Activated naive CD4-positive, alpha-beta T cell treated with anti-CD3 and anti-CD28 coated beads for 36 hours (primary cell): Measurements from ENCODE around the gene MAGEA8. TPM values are rescaled to one million over a fixed set of nuclear protein-coding genes. Genes with fewer than 3 reads are reported as not detected.
A peak's percentile ranks its signal among the peaks of the same experiment; 100 is the strongest.
"Not testable (repeated sequence)": the region's sequence is repeated elsewhere in the genome, so short reads cannot be mapped to it uniquely, and the experiment has no call there.

Experiments used
- CTCF ChIA-PET: fragments of 350-600 bp; sonication (Branson Sonifier 250); formaldehyde crosslinking; loops from one replicate; lab custom pipeline; 2021; ENCODE audit warnings: antibody characterized with exemption; lab: Charles Lee
- DNase-seq: peaks from one replicate; pipeline ENCODE4 v3.0.0-alpha.2; 2020
- H3K27ac Mint-ChIP-seq: one replicate; pipeline ENCODE4 v1.8.0; 2021; ENCODE audit warnings: mild to moderate bottlenecking, mixed read lengths
- H3K27me3 Mint-ChIP-seq: one replicate; pipeline ENCODE4 v1.8.0; 2021; ENCODE audit warnings: low read depth, mixed read lengths
- H3K36me3 Mint-ChIP-seq: one replicate; pipeline ENCODE4 v1.8.0; 2021; ENCODE audit warnings: low read depth, mixed read lengths
- H3K4me1 Mint-ChIP-seq: one replicate; pipeline ENCODE4 v1.8.0; 2021; ENCODE audit warnings: low read depth, mixed read lengths
- H3K4me3 Mint-ChIP-seq: one replicate; pipeline ENCODE4 v1.8.0; 2021; ENCODE audit warnings: mild to moderate bottlenecking, moderate library complexity, mixed read lengths
- H3K9me3 Mint-ChIP-seq: one replicate; pipeline ENCODE4 v1.8.0; 2021; ENCODE audit warnings: mixed read lengths
- intact Hi-C: fragments of 100-400 bp; cut with micrococcal nuclease; formaldehyde crosslinking; loops from one replicate; pipeline ENCODE4 v1.15.1; 2023
- total RNA-seq, 2 experiments: library from RNA; stranded (reverse); gene quantifications; one replicate each; pipeline ENCODE4 v1.2.3, GENCODE V29; 2021

Gene MAGEA8
- total RNA-seq, 2 experiments from 2014 or later: not detected

- H3K9me3 Mint-ChIP-seq: peaks cover 16% of the 10 kb centered on the region
- peaks cover 2% of the 10 kb centered on the region for H3K36me3 Mint-ChIP-seq
- H3K4me3 Mint-ChIP-seq: no peak overlapping the region
- H3K4me1 Mint-ChIP-seq: peaks cover under 1% of the 10 kb centered on the region
- CTCF ChIA-PET: no interaction called here
- intact Hi-C loops: no loop called here
- peak; percentile 34 for DNase-seq
- H3K27ac Mint-ChIP-seq: no peak overlapping the region
- no peaks in the 10 kb centered on the region for H3K27me3 Mint-ChIP-seq
These were observed 28.6 kb downstream of the MAGEA8 start for GRCh38 chrX:149909324-149910177.

DNA sequence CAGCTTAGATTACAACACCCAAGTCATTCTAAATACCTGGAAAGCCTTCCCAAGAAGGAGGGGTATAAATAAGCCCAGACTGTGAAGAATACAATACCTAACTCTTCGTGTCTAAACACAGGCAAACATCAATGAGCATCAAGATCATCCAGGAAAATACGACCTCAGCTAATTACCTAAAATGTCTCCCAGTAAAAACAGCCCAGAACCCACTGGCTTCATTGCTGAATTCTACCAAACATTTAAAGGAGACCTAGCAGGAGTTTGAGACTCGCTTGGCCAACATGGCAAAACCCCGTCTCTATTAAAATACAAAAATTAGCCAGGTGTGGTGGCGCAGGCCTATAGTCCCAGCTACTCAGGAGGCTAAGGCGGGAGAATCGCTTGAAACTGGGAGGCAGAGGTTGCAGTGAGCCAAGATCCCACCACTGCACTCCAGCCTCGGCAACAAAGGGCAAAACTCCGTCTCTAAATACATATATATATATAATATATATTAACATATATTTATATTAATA, 29.3 kb downstream of the MAGEA8 start:
- CTCF ChIA-PET: no interaction called here
- H3K36me3 Mint-ChIP-seq: peaks cover 2% of the 10 kb centered on the region
- intact Hi-C loops: no loop called here
- no peak for DNase-seq
- no peaks in the 10 kb centered on the region for H3K4me1 Mint-ChIP-seq
- no peaks in the 10 kb centered on the region for H3K27me3 Mint-ChIP-seq
- no peak overlapping the region for H3K4me3 Mint-ChIP-seq
- H3K27ac Mint-ChIP-seq: no peak overlapping the region
- peaks cover 16% of the 10 kb centered on the region for H3K9me3 Mint-ChIP-seq

DNA sequence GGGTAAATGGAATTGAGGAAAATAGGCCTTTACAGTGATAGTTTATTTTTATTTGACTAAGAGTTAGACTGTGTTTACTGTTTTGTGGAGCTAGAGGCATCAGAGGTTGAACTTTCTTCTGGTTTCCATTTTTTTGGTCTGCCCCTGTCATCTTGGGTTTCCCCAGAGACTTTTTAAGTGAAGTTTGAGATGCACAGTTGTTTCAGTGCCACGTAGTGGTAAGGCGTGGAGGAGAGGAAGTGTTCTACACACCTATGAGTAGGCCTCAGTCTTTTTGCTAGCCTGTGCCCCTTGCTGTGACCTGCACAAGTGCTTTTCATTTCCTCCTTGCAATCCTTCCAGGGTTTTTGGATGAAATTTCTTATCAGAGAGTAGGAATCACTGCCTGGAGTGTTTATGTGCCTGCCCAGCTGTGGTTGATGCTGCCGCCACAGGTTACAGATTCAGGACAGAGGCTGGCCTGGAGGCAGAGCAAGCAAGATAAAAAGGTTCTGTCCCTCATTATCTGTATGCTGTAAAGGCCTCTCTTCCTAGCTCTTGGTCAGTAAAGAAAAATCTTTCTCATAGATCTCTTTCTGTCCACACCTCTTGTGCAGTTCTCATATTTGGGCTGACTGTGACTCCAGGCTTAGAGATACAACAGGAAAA, 35.9 kb downstream of the MAGEA8 start:
- intact Hi-C loops: no loop called here
- Mint-ChIP-seq H3K36me3 (no peaks in the 10 kb centered on the region), H3K4me1 (peaks cover 4% of the 10 kb centered on the region), H3K4me3 (no peak overlapping the region), H3K27ac (no peak overlapping the region), H3K9me3 (peaks cover 10% of the 10 kb centered on the region), H3K27me3 (no peaks in the 10 kb centered on the region)
- peak; percentile 37 for DNase-seq
- CTCF ChIA-PET: interaction anchor here (0.8 to 1.6 kb wide), 3 partner anchors 13 to 33 kb away, joined by 3 to 6 read pairs (median 6); partner anchors contain the start of gene EOLA2

- H3K9me3 Mint-ChIP-seq, H3K27ac Mint-ChIP-seq, H3K36me3 Mint-ChIP-seq, H3K4me3 Mint-ChIP-seq, CTCF ChIA-PET, H3K27me3 Mint-ChIP-seq, DNase-seq, H3K4me1 Mint-ChIP-seq, intact Hi-C loops: not testable (repeated sequence)
These were observed 42.9 kb downstream of the MAGEA8 start for GRCh38 chrX:149923836-149924235.

DNA sequence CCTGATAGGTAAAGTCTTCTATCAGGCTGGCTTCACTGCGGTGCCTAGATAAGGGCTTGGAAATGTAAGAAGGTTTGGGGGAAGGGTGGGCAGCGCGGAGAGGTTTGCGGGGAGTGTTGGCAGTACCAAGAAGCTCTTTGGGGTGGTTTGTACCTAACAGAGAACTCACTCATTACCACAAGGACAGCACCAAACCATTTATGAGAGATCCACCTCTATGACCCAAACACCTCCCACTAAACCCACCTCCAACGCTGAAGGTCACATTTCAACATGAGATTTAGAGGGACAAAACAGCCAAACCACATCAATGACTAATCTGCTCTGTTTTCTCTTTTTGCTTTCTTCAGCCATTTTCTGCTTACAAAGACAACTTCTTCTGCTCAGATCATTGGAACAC, 43.5 kb downstream of the MAGEA8 start:
- DNase-seq, CTCF ChIA-PET, H3K27ac Mint-ChIP-seq, H3K27me3 Mint-ChIP-seq, H3K9me3 Mint-ChIP-seq, H3K4me3 Mint-ChIP-seq, H3K4me1 Mint-ChIP-seq, H3K36me3 Mint-ChIP-seq, intact Hi-C loops: not testable (repeated sequence)

- DNase-seq, H3K36me3 Mint-ChIP-seq, intact Hi-C loops, CTCF ChIA-PET, H3K9me3 Mint-ChIP-seq, H3K27me3 Mint-ChIP-seq, H3K27ac Mint-ChIP-seq, H3K4me1 Mint-ChIP-seq, H3K4me3 Mint-ChIP-seq: not testable (repeated sequence)
These were observed 46.4 kb downstream of the MAGEA8 start for GRCh38 chrX:149927245-149927963.

DNA sequence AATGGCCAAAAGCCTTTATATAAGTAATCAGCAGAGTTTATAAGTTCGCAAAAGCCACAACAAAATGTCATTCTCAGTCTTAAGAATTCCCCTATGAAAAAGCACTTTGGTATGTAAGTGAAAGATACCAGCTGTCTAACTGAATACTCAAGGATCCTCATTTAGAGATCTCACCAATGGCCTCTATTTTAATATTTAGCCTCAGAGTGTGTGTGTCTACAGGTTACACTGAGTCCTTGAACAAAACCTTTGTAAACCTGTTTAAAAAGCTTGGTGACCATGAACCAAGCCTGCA, 46.9 kb downstream of the MAGEA8 start:
- H3K4me3 Mint-ChIP-seq, intact Hi-C loops, H3K4me1 Mint-ChIP-seq, H3K36me3 Mint-ChIP-seq, H3K9me3 Mint-ChIP-seq, DNase-seq, H3K27ac Mint-ChIP-seq, H3K27me3 Mint-ChIP-seq, CTCF ChIA-PET: not testable (repeated sequence)

DNA sequence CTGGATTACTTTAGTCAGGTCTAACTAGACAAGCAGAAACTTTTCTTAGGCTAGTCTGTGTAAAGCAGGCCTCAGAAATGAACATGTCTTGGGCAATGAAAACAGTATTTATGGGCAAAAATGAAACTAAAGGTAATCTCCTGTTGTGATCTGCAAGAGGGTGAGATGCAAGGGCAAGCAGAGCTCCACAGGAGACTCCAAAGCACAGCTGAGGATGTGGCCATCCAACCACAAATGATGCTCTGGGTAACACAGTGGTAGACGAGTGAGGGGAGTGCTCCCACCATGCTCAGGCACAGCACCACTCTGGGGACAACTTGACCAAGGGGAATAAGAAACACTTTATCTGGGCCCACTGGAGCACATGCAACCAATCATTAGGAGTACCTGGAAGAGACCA, 47.7 kb downstream of the MAGEA8 start:
- intact Hi-C loops, H3K9me3 Mint-ChIP-seq, H3K4me3 Mint-ChIP-seq, H3K27me3 Mint-ChIP-seq, CTCF ChIA-PET, DNase-seq, H3K36me3 Mint-ChIP-seq, H3K27ac Mint-ChIP-seq, H3K4me1 Mint-ChIP-seq: not testable (repeated sequence)

GRCh38 chrX:149929400-149929799, 48.4 kb downstream of the MAGEA8 start, which contains the start of gene HSFX4:
Gene HSFX4, plus strand, starts transcription at chrX:149929573. Its CDS starts 72 bp downstream, at chrX:149929645.
- H3K27me3 Mint-ChIP-seq, H3K4me3 Mint-ChIP-seq, H3K4me1 Mint-ChIP-seq, intact Hi-C loops, DNase-seq, H3K27ac Mint-ChIP-seq, CTCF ChIA-PET, H3K36me3 Mint-ChIP-seq, H3K9me3 Mint-ChIP-seq: not testable (repeated sequence)

DNA sequence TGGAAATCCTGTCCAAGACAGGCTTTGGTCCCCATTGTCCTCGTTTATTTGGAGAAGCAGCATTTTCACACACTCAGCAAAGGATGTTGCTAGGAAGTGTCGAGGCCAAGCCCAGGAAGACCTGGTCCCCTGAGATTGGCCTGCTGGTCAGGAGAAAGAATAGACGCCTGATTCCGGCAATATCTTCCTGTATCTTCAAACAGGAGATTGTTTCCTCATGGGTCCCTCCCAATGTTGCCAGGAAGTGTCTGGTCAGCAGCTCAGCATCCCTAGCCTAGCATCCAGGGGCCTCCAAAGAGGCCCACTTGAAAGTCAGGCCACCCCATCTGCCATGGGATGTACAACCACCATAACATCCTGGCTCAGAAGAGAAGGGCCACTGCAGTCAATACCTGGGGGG, 50.4 kb downstream of the MAGEA8 start:
- H3K36me3 Mint-ChIP-seq, H3K4me3 Mint-ChIP-seq, H3K27ac Mint-ChIP-seq, H3K9me3 Mint-ChIP-seq, H3K4me1 Mint-ChIP-seq, intact Hi-C loops, DNase-seq, H3K27me3 Mint-ChIP-seq, CTCF ChIA-PET: not testable (repeated sequence)

DNA sequence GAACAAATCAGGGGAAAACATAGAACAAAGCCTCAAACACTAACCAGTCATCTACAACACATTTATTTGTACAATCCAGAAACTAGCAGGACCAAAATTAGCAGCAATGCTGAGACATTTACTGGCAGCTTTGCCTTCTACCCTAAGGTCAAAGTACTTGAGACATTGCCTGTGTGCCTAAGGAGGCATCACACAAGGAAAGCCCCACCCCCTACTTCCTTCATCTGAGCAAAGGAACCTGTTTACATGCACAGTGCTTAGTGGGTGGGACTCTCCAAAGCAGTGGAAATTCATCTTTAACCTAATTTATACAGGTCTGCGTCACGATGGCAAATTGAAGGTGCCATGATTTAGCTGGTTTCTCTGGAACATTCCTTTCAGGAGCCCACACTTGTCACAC, 51.2 kb downstream of the MAGEA8 start:
- H3K36me3 Mint-ChIP-seq, H3K4me3 Mint-ChIP-seq, H3K27me3 Mint-ChIP-seq, CTCF ChIA-PET, intact Hi-C loops, H3K4me1 Mint-ChIP-seq, H3K27ac Mint-ChIP-seq, H3K9me3 Mint-ChIP-seq, DNase-seq: not testable (repeated sequence)

- DNase-seq, H3K4me3 Mint-ChIP-seq, H3K27ac Mint-ChIP-seq, H3K27me3 Mint-ChIP-seq, H3K36me3 Mint-ChIP-seq, H3K4me1 Mint-ChIP-seq, CTCF ChIA-PET, H3K9me3 Mint-ChIP-seq, intact Hi-C loops: not testable (repeated sequence)
These were observed 52.0 kb downstream of the MAGEA8 start for GRCh38 chrX:149932970-149933369.
